Activated naive CD4-positive, alpha-beta T cell treated with anti-CD3 and anti-CD28 coated beads, Interleukin-2, amount 50 U/mL, for 24 hours (primary cell): ENCODE data around the gene GIMAP4.
A peak's percentile ranks its signal among the peaks of the same experiment; 100 is the strongest.
"Not testable (repeated sequence)": the region's sequence is repeated elsewhere in the genome, so short reads cannot be mapped to it uniquely, and the experiment has no call there.

Source experiments
- H3K27ac Mint-ChIP-seq: one replicate; pipeline ENCODE4 v1.8.0; 2021; ENCODE audit warnings: mild to moderate bottlenecking, mixed read lengths
- H3K27me3 Mint-ChIP-seq: one replicate; pipeline ENCODE4 v1.8.0; 2021; ENCODE audit warnings: mixed read lengths
- H3K36me3 Mint-ChIP-seq: one replicate; pipeline ENCODE4 v1.8.0; 2021; ENCODE audit warnings: mixed read lengths
- H3K4me1 Mint-ChIP-seq: one replicate; pipeline ENCODE4 v1.8.0; 2021; ENCODE audit warnings: mixed read lengths
- H3K4me3 Mint-ChIP-seq: one replicate; pipeline ENCODE4 v1.8.0; 2021; ENCODE audit warnings: mild to moderate bottlenecking, mixed read lengths
- H3K9me3 Mint-ChIP-seq: one replicate; pipeline ENCODE4 v1.8.0; 2021; ENCODE audit warnings: mixed read lengths

GIMAP4 gene

GRCh38 chr7:150568714-150569113, 1.5 kb downstream of the GIMAP4 start:
- Mint-ChIP-seq H3K27ac (peak overlapping the region; percentile 99), H3K36me3 (peaks cover 43% of the 10 kb centered on the region), H3K4me1 (peaks cover 70% of the 10 kb centered on the region), H3K4me3 (peak overlapping the region; percentile 92), H3K27me3 (no peaks in the 10 kb centered on the region), H3K9me3 (peaks cover 21% of the 10 kb centered on the region)

- H3K4me1 Mint-ChIP-seq = peaks cover 67% of the 10 kb centered on the region
- H3K4me3 Mint-ChIP-seq = peak overlapping the region; percentile 92
- H3K36me3 Mint-ChIP-seq = peaks cover 48% of the 10 kb centered on the region
- peaks cover 21% of the 10 kb centered on the region for H3K9me3 Mint-ChIP-seq
- no peaks in the 10 kb centered on the region for H3K27me3 Mint-ChIP-seq
- peak overlapping the region; percentile 99 for H3K27ac Mint-ChIP-seq
These were observed 2.2 kb downstream of the GIMAP4 start for GRCh38 chr7:150569245-150569955.

- H3K9me3 Mint-ChIP-seq = peaks cover 21% of the 10 kb centered on the region
- H3K36me3 Mint-ChIP-seq = peaks cover 52% of the 10 kb centered on the region
- H3K27ac Mint-ChIP-seq = peak overlapping the region; percentile 92
- H3K4me1 Mint-ChIP-seq = peaks cover 61% of the 10 kb centered on the region
- H3K4me3 Mint-ChIP-seq = peak overlapping the region; percentile 92
- H3K27me3 Mint-ChIP-seq = no peaks in the 10 kb centered on the region
These were observed 3.6 kb downstream of the GIMAP4 start for GRCh38 chr7:150570556-150571465.

GRCh38 chr7:150572496-150572895, 5.3 kb downstream of the GIMAP4 start:
- peak overlapping the region; percentile 82 for H3K27ac Mint-ChIP-seq
- H3K4me1 Mint-ChIP-seq = peaks cover 61% of the 10 kb centered on the region
- peaks cover 60% of the 10 kb centered on the region for H3K36me3 Mint-ChIP-seq
- H3K4me3 Mint-ChIP-seq = no peak overlapping the region
- no peaks in the 10 kb centered on the region for H3K27me3 Mint-ChIP-seq
- H3K9me3 Mint-ChIP-seq = peaks cover 21% of the 10 kb centered on the region

GRCh38 chr7:150579979-150580637, 12.9 kb downstream of the GIMAP4 start:
- H3K4me1 Mint-ChIP-seq = peaks cover 39% of the 10 kb centered on the region
- H3K36me3 Mint-ChIP-seq = peaks cover 32% of the 10 kb centered on the region
- H3K4me3 Mint-ChIP-seq, H3K27ac Mint-ChIP-seq, H3K9me3 Mint-ChIP-seq, H3K27me3 Mint-ChIP-seq: not testable (repeated sequence)

GRCh38 chr7:150580638-150581394, 13.6 kb downstream of the GIMAP4 start:
- Mint-ChIP-seq H3K27me3 (no peaks in the 10 kb centered on the region), H3K27ac (peak overlapping the region; percentile 46), H3K36me3 (peaks cover 28% of the 10 kb centered on the region), H3K9me3 (peaks cover 5% of the 10 kb centered on the region), H3K4me3 (no peak overlapping the region), H3K4me1 (peaks cover 41% of the 10 kb centered on the region)

- Mint-ChIP-seq H3K27ac (peak overlapping the region; percentile 70), H3K27me3 (no peaks in the 10 kb centered on the region), H3K9me3 (peaks cover 10% of the 10 kb centered on the region), H3K36me3 (peaks cover 19% of the 10 kb centered on the region), H3K4me1 (peaks cover 49% of the 10 kb centered on the region), H3K4me3 (peak overlapping the region; percentile 26)
These were observed 18.0 kb downstream of the GIMAP4 start for GRCh38 chr7:150585199-150585598.

GRCh38 chr7:150586068-150586784, 19.0 kb downstream of the GIMAP4 start:
- Mint-ChIP-seq H3K4me1 (peaks cover 59% of the 10 kb centered on the region), H3K4me3 (peak overlapping the region; percentile 34), H3K36me3 (peaks cover 16% of the 10 kb centered on the region), H3K27ac (peak overlapping the region; percentile 87), H3K27me3 (no peaks in the 10 kb centered on the region), H3K9me3 (peaks cover 10% of the 10 kb centered on the region)

GRCh38 chr7:150586785-150587152, 19.6 kb downstream of the GIMAP4 start:
- peaks cover 11% of the 10 kb centered on the region for H3K9me3 Mint-ChIP-seq

GRCh38 chr7:150587551-150587950, 20.4 kb downstream of the GIMAP4 start:
- Mint-ChIP-seq H3K4me1 (peaks cover 66% of the 10 kb centered on the region), H3K27ac (no peak overlapping the region), H3K27me3 (no peaks in the 10 kb centered on the region), H3K9me3 (peaks cover 19% of the 10 kb centered on the region), H3K36me3 (peaks cover 29% of the 10 kb centered on the region), H3K4me3 (no peak overlapping the region)

More at GRCh38 chr7:150586785-150587152, 19.6 kb downstream of the GIMAP4 start:
- Mint-ChIP-seq H3K4me1 (peaks cover 64% of the 10 kb centered on the region), H3K4me3 (peak overlapping the region; percentile 19), H3K27ac (peak overlapping the region; percentile 87), H3K36me3 (peaks cover 21% of the 10 kb centered on the region), H3K27me3 (no peaks in the 10 kb centered on the region)

GRCh38 chr7:150594805-150595204, 27.6 kb downstream of the GIMAP4 start:
- Mint-ChIP-seq H3K9me3 (peaks cover 28% of the 10 kb centered on the region), H3K36me3 (peaks cover 41% of the 10 kb centered on the region), H3K4me3 (peak overlapping the region; percentile 24), H3K27me3 (no peaks in the 10 kb centered on the region), H3K4me1 (peaks cover 73% of the 10 kb centered on the region), H3K27ac (no peak overlapping the region)

- H3K4me1 Mint-ChIP-seq = peaks cover 73% of the 10 kb centered on the region
- H3K27me3 Mint-ChIP-seq = no peaks in the 10 kb centered on the region
- peaks cover 47% of the 10 kb centered on the region for H3K36me3 Mint-ChIP-seq
- H3K27ac Mint-ChIP-seq = peak overlapping the region; percentile 21
- peaks cover 28% of the 10 kb centered on the region for H3K9me3 Mint-ChIP-seq
- H3K4me3 Mint-ChIP-seq = peak overlapping the region; percentile 24
These were observed 28.2 kb downstream of the GIMAP4 start for GRCh38 chr7:150595361-150595760.

- H3K4me3 Mint-ChIP-seq = peak overlapping the region; percentile 56
- H3K4me1 Mint-ChIP-seq = peaks cover 86% of the 10 kb centered on the region
- H3K27ac Mint-ChIP-seq = peak overlapping the region; percentile 76
- peaks cover 33% of the 10 kb centered on the region for H3K36me3 Mint-ChIP-seq
- not testable (repeated sequence) for H3K27me3 Mint-ChIP-seq, H3K9me3 Mint-ChIP-seq
These were observed 36.4 kb downstream of the GIMAP4 start for GRCh38 chr7:150603600-150603999.

- Mint-ChIP-seq H3K36me3 (peaks cover 19% of the 10 kb centered on the region), H3K4me3 (peak overlapping the region; percentile 23)
These were observed 43.0 kb downstream of the GIMAP4 start for GRCh38 chr7:150610233-150610632.

More at GRCh38 chr7:150610233-150610632, 43.0 kb downstream of the GIMAP4 start:
- Mint-ChIP-seq H3K27ac (peak overlapping the region; percentile 91), H3K9me3 (peaks cover 5% of the 10 kb centered on the region), H3K27me3 (no peaks in the 10 kb centered on the region), H3K4me1 (peaks cover 88% of the 10 kb centered on the region)
